HG03439 (cell line): ENCODE data around the gene NAIF1.
"Not testable (repeated sequence)": the region's sequence is repeated elsewhere in the genome, so short reads cannot be mapped to it uniquely, and the experiment has no call there.

ENCODE experiments used
- ATAC-seq: cut with Tn5 transposase; IDR thresholded peaks from one replicate; pipeline ENCODE4 v1.9.1; 2021; ENCODE audit warnings: mild to moderate bottlenecking, moderate library complexity; ENCODE audit not compliant: unreplicated experiment

Gene NAIF1

DNA sequence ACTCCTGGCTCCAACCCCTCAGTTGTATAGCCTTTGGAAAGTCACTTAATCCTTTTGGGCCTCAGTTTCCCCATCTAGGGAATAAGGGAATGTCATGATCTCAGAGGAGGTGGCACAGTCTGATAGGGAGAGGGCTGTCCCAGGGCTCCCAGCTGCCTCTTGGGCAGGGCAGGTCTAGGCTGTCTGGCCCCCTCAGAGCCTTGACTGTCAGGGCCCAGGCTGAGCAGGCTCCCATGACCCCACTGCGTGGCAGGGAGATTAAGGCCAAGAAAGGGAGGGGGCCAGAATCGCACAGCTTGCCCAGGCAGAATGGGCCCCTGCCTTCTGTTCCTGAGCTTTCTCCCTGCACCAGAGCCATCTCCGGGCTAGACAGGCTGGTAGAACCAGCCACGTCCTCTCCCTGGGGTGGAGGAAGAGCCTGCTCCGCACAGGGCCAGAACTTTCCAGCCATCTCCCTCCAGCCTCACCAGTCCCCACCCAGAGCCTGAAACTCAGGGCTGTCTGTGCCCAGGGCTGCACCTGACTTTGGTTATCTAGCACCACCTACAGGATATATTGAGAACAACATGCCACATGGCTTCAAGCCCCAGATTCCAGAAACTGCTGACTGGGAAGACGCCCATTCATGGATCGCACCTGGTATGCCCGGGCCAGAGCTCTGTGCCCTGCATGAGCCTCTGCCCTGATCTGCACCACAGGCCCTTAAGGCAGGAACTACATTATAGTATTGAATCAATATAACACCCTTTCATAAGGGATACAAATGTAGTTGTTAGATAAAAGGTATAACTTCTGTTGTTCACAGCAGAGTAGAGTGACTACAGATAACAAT is 32.1 kb downstream of the NAIF1 start:
- ATAC-seq, result peak; percentile 40

DNA sequence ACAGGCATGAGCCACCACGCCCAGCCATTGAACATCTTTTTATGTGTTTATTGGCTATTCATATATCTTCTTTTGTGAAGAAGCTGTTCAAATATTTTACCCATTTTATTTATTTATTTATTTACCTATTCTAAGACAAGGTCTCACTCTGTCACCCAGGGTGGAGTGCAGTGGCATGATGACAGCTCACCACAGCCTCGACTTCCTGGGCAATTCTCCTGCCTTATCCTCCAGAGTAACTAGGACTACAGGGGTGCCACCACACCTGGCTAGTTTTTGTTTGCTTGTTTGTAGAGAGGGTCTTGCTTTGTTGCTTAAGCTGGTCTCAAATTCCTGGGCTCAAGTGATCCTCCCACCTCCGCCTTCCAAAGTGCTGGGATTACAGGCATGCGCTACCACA is 33.5 kb downstream of the NAIF1 start:
- no peak for ATAC-seq

DNA sequence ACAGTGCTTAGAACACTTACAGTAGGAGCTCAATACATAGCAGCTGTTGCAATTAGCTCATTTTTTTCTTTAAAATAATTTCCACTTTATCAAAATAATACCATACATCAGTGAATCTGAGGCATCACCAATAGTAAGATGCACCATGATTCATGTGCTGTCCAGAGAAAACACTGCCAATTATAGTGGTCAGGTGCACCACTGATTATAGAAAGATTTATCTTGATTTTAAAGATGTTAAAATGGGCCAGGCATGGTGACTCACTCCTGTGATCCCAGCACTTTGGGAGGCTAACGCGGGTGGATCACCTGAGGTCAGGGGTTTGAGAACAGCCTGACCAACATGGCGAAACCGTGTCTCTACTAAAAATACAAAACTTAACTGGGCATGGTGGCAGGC is 39.4 kb downstream of the NAIF1 start:
- ATAC-seq, result no peak

DNA sequence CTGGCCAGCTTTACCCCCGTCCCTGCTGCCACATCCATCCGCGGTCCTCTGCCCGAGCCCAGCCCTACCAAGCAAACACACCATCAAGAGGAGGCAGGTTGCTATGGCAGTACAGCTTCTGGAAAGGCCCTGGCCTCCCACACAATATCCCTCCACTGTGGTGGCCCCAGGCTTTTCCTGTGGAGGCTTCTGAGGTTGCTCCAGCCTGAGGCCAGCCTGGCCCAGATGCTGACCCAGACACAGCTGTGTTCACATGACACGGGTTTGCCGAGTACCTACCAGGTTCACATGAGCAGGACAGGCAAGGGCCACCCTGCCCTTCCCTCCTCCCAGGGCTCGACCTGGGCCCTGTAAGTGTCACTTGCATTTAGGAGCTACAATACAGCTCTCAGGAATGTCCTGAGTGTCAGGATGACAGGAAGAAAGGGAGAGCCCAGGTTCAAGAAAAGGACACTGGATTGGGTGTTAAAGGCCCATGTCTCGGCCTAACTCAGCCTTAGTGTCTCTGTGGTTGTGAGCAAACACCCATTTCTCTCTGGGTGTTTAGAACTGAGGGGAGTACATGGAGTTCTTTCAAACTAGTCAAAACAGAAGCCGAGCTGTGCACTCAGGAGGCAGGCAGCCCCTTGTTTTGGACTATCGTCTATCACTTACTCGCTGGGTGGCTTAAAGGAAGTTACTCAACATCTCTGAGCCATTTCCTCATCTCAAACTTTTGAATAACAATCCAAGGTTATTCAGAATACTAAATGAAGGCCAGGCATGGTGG is 40.2 kb downstream of the NAIF1 start:
- ATAC-seq, result no peak

DNA sequence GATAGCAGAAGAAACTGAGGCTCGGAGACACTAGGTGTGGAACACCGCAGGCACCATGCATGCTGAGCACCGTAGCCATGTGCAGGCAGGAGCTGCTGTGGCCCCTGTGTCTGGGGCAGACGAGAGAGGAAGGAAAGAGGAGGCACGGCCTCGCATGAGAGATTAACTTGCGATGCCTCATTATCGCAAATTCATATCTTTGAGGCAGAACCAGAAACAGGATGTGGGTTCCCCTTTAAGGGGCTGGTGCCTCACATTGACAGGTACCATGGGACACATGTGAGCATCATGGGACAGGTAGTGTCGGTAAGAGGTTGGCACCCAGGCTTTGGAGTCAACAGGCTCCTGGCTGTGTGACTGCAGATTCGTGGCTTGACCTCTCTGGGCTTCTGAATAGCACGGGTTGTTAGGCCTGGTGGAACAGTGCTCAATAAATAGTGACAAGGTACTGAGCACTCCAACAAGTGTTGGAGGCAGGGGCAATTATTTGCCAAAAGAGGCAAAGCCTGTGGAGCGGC is 40.8 kb downstream of the NAIF1 start:
- no peak for ATAC-seq

DNA sequence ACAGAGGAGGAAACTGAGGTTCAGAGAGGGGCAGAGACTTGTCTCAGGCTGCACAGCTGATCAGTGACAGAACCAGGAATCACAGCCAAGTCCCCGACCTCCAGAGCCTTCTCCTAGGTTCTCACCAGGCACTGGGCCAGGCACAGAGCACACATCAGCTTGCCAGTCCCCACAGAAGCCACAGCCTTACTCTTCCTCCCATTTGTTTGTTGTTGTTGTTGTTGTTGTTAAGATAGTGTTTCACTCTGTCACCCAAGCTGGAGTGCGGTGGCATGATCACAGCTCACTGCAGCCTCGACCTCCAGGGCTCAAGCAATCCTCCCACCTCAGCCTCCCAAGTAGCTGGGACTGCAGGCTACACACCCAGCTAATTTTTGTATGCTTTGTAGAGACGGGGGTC is 41.4 kb downstream of the NAIF1 start:
- no peak for ATAC-seq

DNA sequence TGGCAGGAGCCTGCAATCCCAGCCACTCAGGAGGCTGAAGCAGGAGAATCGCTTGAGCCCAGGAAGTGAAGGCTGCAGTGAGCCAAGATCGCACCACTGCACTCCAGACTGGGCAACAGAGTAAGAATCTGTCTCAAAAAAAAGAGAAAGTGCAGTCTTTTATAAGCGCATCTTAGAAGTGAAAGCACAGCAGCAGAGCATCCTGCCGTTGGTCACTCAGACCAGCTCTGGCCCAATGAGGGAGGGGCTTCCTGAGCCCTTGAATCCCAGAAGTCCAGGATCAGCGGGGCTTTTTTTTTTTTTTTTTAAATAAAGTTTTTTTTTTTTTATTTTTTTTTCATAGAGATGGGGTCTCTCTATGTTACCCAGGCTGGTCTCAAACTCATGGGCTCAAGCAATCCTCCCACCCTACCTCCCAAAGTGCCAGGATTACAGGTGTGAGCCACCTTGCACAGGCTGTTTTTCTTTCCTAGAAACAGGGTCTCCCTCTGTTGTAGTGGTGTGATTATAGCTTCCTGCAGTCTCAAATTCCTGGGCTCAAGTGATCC is 42.3 kb downstream of the NAIF1 start:
- no peak for ATAC-seq

DNA sequence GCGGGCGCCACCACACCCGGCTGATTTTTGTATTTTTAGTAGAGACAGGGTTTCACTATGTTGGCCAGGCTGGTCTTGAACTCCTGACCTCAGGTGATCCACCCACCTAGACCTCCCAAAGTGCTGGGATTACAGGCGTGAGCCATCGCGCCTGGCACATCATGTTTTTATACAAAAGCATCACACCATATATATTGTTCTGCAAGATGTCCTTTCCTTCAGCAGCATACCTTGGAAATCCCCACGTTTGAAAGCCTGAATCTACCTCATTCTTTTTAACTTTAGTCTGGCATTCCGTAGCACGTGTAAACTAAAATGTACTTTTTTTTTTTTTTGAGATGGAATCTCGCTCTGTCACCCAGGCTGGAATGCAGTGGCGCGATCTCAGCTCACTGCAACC is 43.4 kb downstream of the NAIF1 start:
- ATAC-seq, result not testable (repeated sequence)

DNA sequence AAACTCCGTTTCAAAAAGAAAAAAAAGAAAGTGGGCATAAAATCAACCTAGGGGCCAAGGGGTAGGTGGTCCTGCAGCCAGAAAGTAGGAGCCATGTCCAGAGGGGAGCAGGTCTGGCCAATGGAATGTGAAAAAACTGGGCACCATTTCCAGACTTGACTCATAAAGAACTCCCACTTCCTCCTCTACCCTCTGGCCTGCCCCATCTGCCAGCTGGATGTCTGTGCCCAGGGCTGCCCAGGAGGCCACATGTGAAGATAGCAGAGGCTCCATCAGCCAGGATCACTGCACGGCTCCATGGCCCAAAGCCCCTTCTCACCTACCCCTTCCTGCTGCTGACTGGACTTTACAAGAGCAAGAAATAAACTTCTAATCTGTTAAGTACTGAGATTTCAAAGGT is 44.2 kb downstream of the NAIF1 start:
- no peak for ATAC-seq

DNA sequence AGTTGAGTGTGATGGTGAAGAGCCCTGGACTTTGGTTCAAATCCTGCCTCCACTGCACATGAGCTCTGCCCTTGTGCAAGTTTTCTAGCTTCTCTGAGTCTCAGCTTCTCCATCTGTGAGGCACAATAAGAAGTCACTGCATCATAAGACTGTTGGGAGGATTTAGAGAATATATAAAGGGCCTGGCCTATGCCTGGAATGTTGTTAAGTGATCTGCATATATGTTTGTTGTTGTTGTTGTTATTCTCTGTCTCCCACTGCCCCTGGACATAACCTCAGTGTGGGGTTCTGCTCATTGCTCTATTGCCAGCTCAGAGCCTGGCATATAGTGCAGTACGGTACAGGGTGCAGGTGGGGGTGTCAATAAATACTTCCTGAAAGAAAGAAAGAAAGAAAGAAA is 46.0 kb downstream of the NAIF1 start:
- ATAC-seq, result no peak

DNA sequence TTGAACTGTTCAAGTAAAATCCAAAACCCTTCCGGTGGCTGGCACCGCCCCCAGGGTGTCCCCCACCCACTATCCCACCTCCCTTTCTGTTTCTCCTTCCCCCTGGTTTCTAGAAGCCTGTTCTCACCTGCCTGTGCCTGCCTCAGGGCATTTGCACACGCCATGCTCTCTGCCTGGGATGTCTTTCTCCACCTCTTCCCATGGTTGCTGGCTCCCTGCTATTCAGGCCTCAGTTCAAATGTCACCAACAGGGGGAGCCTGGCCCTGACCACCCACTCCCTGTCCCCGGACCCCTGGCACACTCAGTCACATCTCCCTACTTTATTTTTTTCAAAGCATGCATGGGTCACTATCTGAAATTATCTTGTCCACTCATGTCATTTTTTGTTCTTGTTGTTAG is 46.4 kb downstream of the NAIF1 start:
- ATAC-seq, result no peak

DNA sequence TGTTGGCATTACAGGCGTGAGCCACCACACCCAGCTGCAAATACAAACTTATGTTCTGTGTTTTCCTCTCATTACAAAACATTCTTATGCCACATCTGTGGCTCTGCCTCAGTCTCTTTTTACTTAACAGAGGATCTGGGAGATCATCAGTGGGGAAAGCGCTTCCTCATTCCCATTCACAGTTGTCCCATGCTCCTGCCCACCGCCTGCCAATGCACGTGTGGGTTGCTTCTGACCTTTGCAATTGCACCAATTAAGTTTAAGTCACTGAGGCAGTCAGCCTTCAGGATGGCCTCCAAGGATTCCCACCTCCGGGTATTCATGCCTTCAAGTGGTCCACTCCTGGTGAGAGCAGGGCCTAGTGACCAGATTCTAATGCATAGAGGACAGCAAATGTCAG is 51.4 kb downstream of the NAIF1 start:
- no peak for ATAC-seq
